Thyroid gland (tissue), 4 donors: Measurements from ENCODE around the gene OR51B5. TPM values are rescaled to one million over a fixed set of nuclear protein-coding genes. Genes with fewer than 3 reads are reported as not detected.
"Not testable (repeated sequence)": the region's sequence is repeated elsewhere in the genome, so short reads cannot be mapped to it uniquely, and the experiment has no call there.

Experiments used
- DNase-seq, 2 donors: peaks; one replicate each; pipeline ENCODE4 v3.0.0-alpha.2; 2019
- H3K27ac ChIP-seq, 3 donors: fragments of 200-600 bp; sonication (generic); 1 replicate in 2 of 3; 2 replicates in 1 of 3; pipeline ENCODE4 v1.5.1; 2016 to 2019; ENCODE audit warnings: mild to moderate bottlenecking in 1 of 3, moderate library complexity in 1 of 3
- H3K27me3 ChIP-seq: fragments of 200-600 bp; sonication (generic); one replicate; pipeline ENCODE4 v1.5.1; 2019
- H3K36me3 ChIP-seq, 2 donors: fragments of 200-600 bp; sonication (generic); one replicate each; pipeline ENCODE4 v1.5.1; 2016 to 2019
- H3K4me1 ChIP-seq, 2 donors: fragments of 200-600 bp; sonication (generic); one replicate each; pipeline ENCODE4 v1.5.1; 2017 to 2019
- H3K4me3 ChIP-seq, 3 donors: fragments of 200-600 bp; sonication (generic); replicated peaks in 1 of 3; 1 replicate in 2 of 3; 2 replicates in 1 of 3; pipeline ENCODE4 v1.5.1; 2016; ENCODE audit warnings: mild to moderate bottlenecking in 1 of 3
- H3K9me3 ChIP-seq: fragments of 200-600 bp; sonication (generic); one replicate; pipeline ENCODE4 v1.5.1; 2017
- CTCF ChIP-seq, 6 experiments: fragments of 200-600 bp in 3 of 6; fragments of 450-650 bp in 3 of 6; sonication (generic) in 3 of 6; IDR thresholded peaks; one replicate each; pipeline ENCODE4 v1.5.1; 2016 to 2019; ENCODE audit warnings: antibody characterized with exemption in 6 of 6, mild to moderate bottlenecking in 2 of 6, inconsistent platforms in 1 of 6, moderate library complexity in 1 of 6
- POLR2A ChIP-seq, 2 donors: fragments of 450-650 bp; IDR thresholded peaks; one replicate each; pipeline ENCODE4 v1.6.1; 2017; ENCODE audit warnings: antibody characterized with exemption in 2 of 2, mild to moderate bottlenecking in 2 of 2, moderate library complexity in 1 of 2
- WGBS, 2 donors: methylation state at CpG; one replicate each; pipeline ENCODE4 v1.1.5; 2017; 5-methylcytosine and 5-hydroxymethylcytosine counted together
- intact Hi-C: fragments of 100-400 bp; cut with DNase I; formaldehyde crosslinking; loops from one replicate; pipeline ENCODE4 v1.15.1; 2023
- total RNA-seq, 4 donors: library from RNA; depleted of rRNA; stranded (reverse); fragments of >200 nt; gene quantifications; one replicate each; pipeline ENCODE4 v1.2.3, GENCODE V29; 2016

OR51B5 gene
- total RNA-seq, 4 donors from 2014 or later, result 0.78 to 1.2 TPM; not detected in 2

GRCh38 chr11:5349550-5349949, 6.2 kb upstream of the OR51B5 start:
- no peak for DNase-seq
- Histone ChIP-seq H3K4me3 (no peak overlapping the region), H3K4me1 (no peaks in the 10 kb centered on the region), H3K27ac (no peak overlapping the region), H3K27me3 (no peaks in the 10 kb centered on the region), H3K36me3 (no peaks in the 10 kb centered on the region), H3K9me3 (no peaks in the 10 kb centered on the region)
- TF ChIP-seq CTCF (IDR thresholded peaks at IDR 0.05), result no peak
- TF ChIP-seq POLR2A (IDR thresholded peaks at IDR 0.05), result no peak
- WGBS, 2 donors, result 49 to 53% methylated on average over 1 of the region's 1 CpG
- intact Hi-C loops, result no loop called here

- Histone ChIP-seq H3K27ac (no peak overlapping the region), H3K9me3 (no peaks in the 10 kb centered on the region), H3K27me3 (no peaks in the 10 kb centered on the region), H3K36me3 (no peaks in the 10 kb centered on the region), H3K4me3 (no peak overlapping the region), H3K4me1 (no peaks in the 10 kb centered on the region)
- intact Hi-C loops, result no loop called here
- WGBS, 2 donors, result 34 to 37% methylated on average over 3 of the region's 3 CpGs
- TF ChIP-seq CTCF (IDR thresholded peaks at IDR 0.05) (no peak), POLR2A (IDR thresholded peaks at IDR 0.05) (no peak)
- DNase-seq, result no peak
These were observed 5.3 kb upstream of the OR51B5 start for GRCh38 chr11:5348551-5349194.

- Histone ChIP-seq H3K27ac (no peak overlapping the region), H3K9me3 (peaks cover 5% of the 10 kb centered on the region), H3K36me3 (no peaks in the 10 kb centered on the region), H3K4me1 (no peaks in the 10 kb centered on the region), H3K4me3 (no peak overlapping the region), H3K27me3 (no peaks in the 10 kb centered on the region)
- no peak for DNase-seq
- TF ChIP-seq CTCF (IDR thresholded peaks at IDR 0.05) (no peak), POLR2A (IDR thresholded peaks at IDR 0.05) (no peak)
- 70% methylated on average over 3 of the region's 3 CpGs for WGBS, 2 donors
- intact Hi-C loops, result no loop called here
These were observed 2.5 kb upstream of the OR51B5 start for GRCh38 chr11:5345831-5346230.

- H3K9me3 ChIP-seq, result peaks cover 5% of the 10 kb centered on the region
- no peaks in the 10 kb centered on the region for H3K4me1 ChIP-seq
- no peak overlapping the region for H3K4me3 ChIP-seq
- DNase-seq, result no peak
- no peak overlapping the region for H3K27ac ChIP-seq
- 89 to 94% methylated on average over 1 of the region's 1 CpG for WGBS, 2 donors
- intact Hi-C loops, result no loop called here
- H3K36me3 ChIP-seq, result no peaks in the 10 kb centered on the region
- TF ChIP-seq POLR2A (IDR thresholded peaks at IDR 0.05) (no peak), CTCF (IDR thresholded peaks at IDR 0.05) (no peak)
- no peaks in the 10 kb centered on the region for H3K27me3 ChIP-seq
These were observed 3.5 kb downstream of the OR51B5 start for GRCh38 chr11:5339771-5340322.

GRCh38 chr11:5337253-5337652, 6.1 kb downstream of the OR51B5 start:
- H3K36me3 ChIP-seq, DNase-seq, H3K4me1 ChIP-seq, H3K27me3 ChIP-seq, intact Hi-C loops, H3K4me3 ChIP-seq, H3K9me3 ChIP-seq, H3K27ac ChIP-seq: not testable (repeated sequence)
- WGBS, 2 donors, result 81 to 82% methylated on average over 1 of the region's 1 CpG
